GM23338 (cell line): ENCODE data around the gene CSKMT. TPM values are rescaled to one million over a fixed set of nuclear protein-coding genes. Genes with fewer than 3 reads are reported as not detected.

Experiments used
- ATAC-seq: fragments of 200-7000 bp; cut with Tn5 transposase; 3 replicates; pipeline ENCODE4 v1.9.1; 2020
- DNase-seq: peaks from one replicate; pipeline ENCODE4 v3.0.0-alpha.2; 2015; ENCODE audit warnings: low spot score
- H2AFZ ChIP-seq: fragments of 200-600 bp; sonication (generic); 2 replicates; pipeline ENCODE4 v1.8.0; 2016; ENCODE audit warnings: antibody characterized with exemption, mild to moderate bottlenecking, moderate library complexity
- H3F3A ChIP-seq: fragments of 200-600 bp; sonication (generic); replicated peaks from 2 replicates; pipeline ENCODE4 v1.8.0; 2017; ENCODE audit warnings: antibody characterized with exemption, mixed run types, low read depth
- H3K27ac ChIP-seq: fragments of 200-600 bp; sonication (generic); 2 replicates; pipeline ENCODE4 v1.6.1; 2016; ENCODE audit warnings: low read depth
- H3K27me3 ChIP-seq: fragments of 200-600 bp; sonication (generic); 2 replicates; pipeline ENCODE4 v1.8.0; 2016; ENCODE audit warnings: mild to moderate bottlenecking, mixed run types, moderate library complexity; ENCODE audit not compliant: insufficient read depth
- H3K36me3 ChIP-seq: fragments of 200-600 bp; sonication (generic); 2 replicates; pipeline ENCODE4 v1.8.0; 2016; ENCODE audit warnings: mild to moderate bottlenecking; ENCODE audit not compliant: insufficient read depth
- H3K4me1 ChIP-seq: fragments of 200-600 bp; sonication (generic); 2 replicates; pipeline ENCODE4 v1.8.0; 2016; ENCODE audit warnings: mild to moderate bottlenecking, moderate library complexity; ENCODE audit not compliant: insufficient read depth
- H3K4me2 ChIP-seq: fragments of 200-600 bp; sonication (generic); 2 replicates; pipeline ENCODE4 v1.7.1; 2017; ENCODE audit warnings: mixed run types
- H3K4me3 ChIP-seq: fragments of 200-600 bp; sonication (generic); 2 replicates; pipeline ENCODE4 v1.6.1; 2016; ENCODE audit warnings: mixed run types
- H3K79me2 ChIP-seq: fragments of 200-600 bp; sonication (generic); replicated peaks from 2 replicates; pipeline ENCODE4 v1.8.0; 2017; ENCODE audit warnings: mild to moderate bottlenecking; ENCODE audit not compliant: insufficient read depth
- H3K9me2 ChIP-seq: fragments of 200-600 bp; sonication (generic); 2 replicates; pipeline ENCODE4 v1.8.0; 2017; ENCODE audit not compliant: insufficient read depth
- H4K20me1 ChIP-seq: fragments of 200-600 bp; sonication (generic); replicated peaks from 2 replicates; pipeline ENCODE4 v1.8.0; 2017; ENCODE audit warnings: mild to moderate bottlenecking; ENCODE audit not compliant: insufficient read depth
- H3K27ac Mint-ChIP-seq: 2 replicates; pipeline ENCODE4 v1.8.0; 2020; ENCODE audit warnings: inconsistent platforms, mild to moderate bottlenecking, moderate library complexity, mixed read lengths
- H3K27me3 Mint-ChIP-seq: 3 replicates; pipeline ENCODE4 v1.8.0; 2022; ENCODE audit warnings: low read depth, mild to moderate bottlenecking, moderate library complexity, mixed read lengths, inconsistent platforms; ENCODE audit not compliant: insufficient read depth, poor library complexity
- H3K36me3 Mint-ChIP-seq: 3 replicates; pipeline ENCODE4 v1.8.0; 2021; ENCODE audit warnings: low read depth, mild to moderate bottlenecking, inconsistent platforms, moderate library complexity, mixed read lengths
- H3K4me1 Mint-ChIP-seq: 3 replicates; pipeline ENCODE4 v1.8.0; 2020; ENCODE audit warnings: mild to moderate bottlenecking, inconsistent platforms, mixed read lengths
- H3K4me3 Mint-ChIP-seq: 3 replicates; pipeline ENCODE4 v1.8.0; 2021; ENCODE audit warnings: moderate library complexity, mild to moderate bottlenecking, inconsistent platforms, mixed read lengths
- H3K9me3 Mint-ChIP-seq: 3 replicates; pipeline ENCODE4 v1.8.0; 2020; ENCODE audit warnings: moderate library complexity, mild to moderate bottlenecking, inconsistent platforms, mixed read lengths
- CREB1 ChIP-seq: fragments of 250-450 bp; sonication (Bioruptor Pico); IDR thresholded peaks from 2 replicates; pipeline ENCODE4 v1.5.0; 2020; ENCODE audit warnings: low read depth, mild to moderate bottlenecking, moderate library complexity
- CTCF ChIP-seq, 2 experiments: fragments of 200-600 bp in 1 of 2; sonication (generic) in 1 of 2; conservative IDR thresholded peaks; 2 replicates each; pipeline versions ENCODE4 v1.5.1 to v1.6.1; 2016 to 2017; ENCODE audit warnings: antibody characterized with exemption in 2 of 2, low read depth in 2 of 2, mild to moderate bottlenecking in 2 of 2, moderate library complexity in 1 of 2
- ETS1 ChIP-seq: IDR thresholded peaks from 2 replicates; pipeline ENCODE4 v1.6.1; 2016; ENCODE audit warnings: antibody characterized with exemption
- EZH2 ChIP-seq: fragments of 200-600 bp; sonication (generic); IDR thresholded peaks from one replicate; pipeline ENCODE4 v1.8.0; 2017; ENCODE audit warnings: antibody characterized with exemption, mild to moderate bottlenecking, low read depth; ENCODE audit not compliant: unreplicated experiment
- EZH2phosphoT487 ChIP-seq: fragments of 200-600 bp; sonication (generic); IDR thresholded peaks from one replicate; pipeline ENCODE4 v1.8.1; 2018; ENCODE audit warnings: antibody characterized with exemption; ENCODE audit not compliant: unreplicated experiment
- JUNB ChIP-seq: IDR thresholded peaks from one replicate; pipeline ENCODE4 v1.6.1; 2016; ENCODE audit warnings: antibody characterized with exemption; ENCODE audit not compliant: unreplicated experiment
- NANOG ChIP-seq: IDR thresholded peaks from 2 replicates; pipeline ENCODE4 v1.6.1; 2016; ENCODE audit warnings: antibody characterized with exemption, borderline replicate concordance
- POLR2AphosphoS5 ChIP-seq: IDR thresholded peaks from 2 replicates; pipeline ENCODE4 v1.6.1; 2016; ENCODE audit warnings: antibody characterized with exemption, low read depth
- REST ChIP-seq: IDR thresholded peaks from one replicate; pipeline ENCODE4 v1.6.1; 2018; ENCODE audit warnings: antibody characterized with exemption; ENCODE audit not compliant: unreplicated experiment
- STAT1 ChIP-seq: IDR thresholded peaks from one replicate; pipeline ENCODE4 v1.6.1; 2016; ENCODE audit warnings: antibody characterized with exemption; ENCODE audit not compliant: unreplicated experiment
- ZNF114 ChIP-seq: fragments of 250-450 bp; sonication (Bioruptor Pico); IDR thresholded peaks from 2 replicates; pipeline ENCODE4 v1.5.0; 2020; ENCODE audit warnings: mild to moderate bottlenecking, moderate library complexity
- ZNF331 ChIP-seq: fragments of 250-450 bp; sonication (Bioruptor Pico); IDR thresholded peaks from 2 replicates; pipeline ENCODE4 v1.5.0; 2020; ENCODE audit warnings: low read depth, mild to moderate bottlenecking, moderate library complexity
- ZNF462 ChIP-seq: fragments of 250-450 bp; sonication (Bioruptor Pico); IDR thresholded peaks from 2 replicates; pipeline ENCODE4 v1.5.0; 2020; ENCODE audit warnings: mild to moderate bottlenecking, moderate library complexity
- polyA plus RNA-seq: library from polyadenylated mRNA; unstranded; fragments of >200 nt; fragmentation: Nextera tagmentation; extraction: Ambion mirVana; gene quantifications from 2 replicates; pipeline ENCODE4 v1.2.1, GENCODE V29; 2016
- total RNA-seq: library from RNA; depleted of rRNA; stranded (reverse); fragments of >200 nt; shearing (Covaris generic); gene quantifications from 2 replicates; pipeline ENCODE4 v1.2.3, GENCODE V29; 2014

The CSKMT gene
- total and polyA plus RNA-seq, 2 experiments from 2014 or later = 8.0 to 25.6 TPM

GRCh38 chr11:62648967-62649364 lies 16.1 kb upstream of the CSKMT start:
- H3K4me1 ChIP-seq = peaks cover 9% of the 10 kb centered on the region; the same call in 1 of the 2 replicates
- Mint-ChIP-seq H3K36me3 (peaks cover 31% of the 10 kb centered on the region), H3K4me1 (peaks cover 21% of the 10 kb centered on the region), H3K4me3 (no peak overlapping the region; the same call in 2 of the 3 replicates), H3K27me3 (peaks cover 16% of the 10 kb centered on the region), H3K27ac (no peak overlapping the region), H3K9me3 (peaks cover 2% of the 10 kb centered on the region; the same call in 1 of the 3 replicates)
- H4K20me1 ChIP-seq = peaks cover 10% of the 10 kb centered on the region
- H3K79me2 ChIP-seq = peaks cover 46% of the 10 kb centered on the region
- H2AFZ ChIP-seq = no peak overlapping the region
- TF ChIP-seq REST = no peak
- TF ChIP-seq EZH2phosphoT487 = no peak
- TF ChIP-seq ETS1 = no peak
- TF ChIP-seq ZNF114 = no peak
- TF ChIP-seq CTCF (conservative IDR thresholded peaks at IDR 0.05; ENCODE audit: low read depth in 2 of 2) = no peak
- no peak for TF ChIP-seq EZH2
- TF ChIP-seq JUNB = no peak
- no peak for TF ChIP-seq STAT1
- no peak for TF ChIP-seq CREB1 (CRISPR knock-in tag)
- no peak for TF ChIP-seq ZNF462 (CRISPR knock-in tag)
- no peak for TF ChIP-seq NANOG
- TF ChIP-seq POLR2AphosphoS5 = no peak
- TF ChIP-seq ZNF331 (CRISPR knock-in tag) = no peak
- peaks cover 18% of the 10 kb centered on the region; the same call in 1 of the 2 replicates for H3F3A ChIP-seq
- DNase-seq = no peak
- H3K9me2 ChIP-seq = no peaks in the 10 kb centered on the region
- no peaks in the 10 kb centered on the region for H3K27me3 ChIP-seq
- no peak overlapping the region for H3K27ac ChIP-seq
- H3K4me3 ChIP-seq = no peak overlapping the region
- H3K36me3 ChIP-seq = peaks cover 10% of the 10 kb centered on the region; the same call in 1 of the 2 replicates
- ATAC-seq = no peak
- no peak overlapping the region for H3K4me2 ChIP-seq
